GM23338 (cell line): Measurements from ENCODE around the gene KLHL40. TPM values are rescaled to one million over a fixed set of nuclear protein-coding genes. Genes with fewer than 3 reads are reported as not detected.

ENCODE experiments used
- CTCF ChIP-seq, 2 experiments: fragments of 200-600 bp in 1 of 2; sonication (generic) in 1 of 2; conservative IDR thresholded peaks; 2 replicates each; pipeline versions ENCODE4 v1.5.1 to v1.6.1; 2016 to 2017; ENCODE audit warnings: antibody characterized with exemption in 2 of 2, low read depth in 2 of 2, mild to moderate bottlenecking in 2 of 2, moderate library complexity in 1 of 2
- EZH2phosphoT487 ChIP-seq: fragments of 200-600 bp; sonication (generic); IDR thresholded peaks from one replicate; pipeline ENCODE4 v1.8.1; 2018; ENCODE audit warnings: antibody characterized with exemption; ENCODE audit not compliant: unreplicated experiment
- REST ChIP-seq: IDR thresholded peaks from one replicate; pipeline ENCODE4 v1.6.1; 2018; ENCODE audit warnings: antibody characterized with exemption; ENCODE audit not compliant: unreplicated experiment
- STAT1 ChIP-seq: IDR thresholded peaks from one replicate; pipeline ENCODE4 v1.6.1; 2016; ENCODE audit warnings: antibody characterized with exemption; ENCODE audit not compliant: unreplicated experiment
- ZNF114 ChIP-seq: fragments of 250-450 bp; sonication (Bioruptor Pico); IDR thresholded peaks from 2 replicates; pipeline ENCODE4 v1.5.0; 2020; ENCODE audit warnings: mild to moderate bottlenecking, moderate library complexity
- ZNF331 ChIP-seq: fragments of 250-450 bp; sonication (Bioruptor Pico); IDR thresholded peaks from 2 replicates; pipeline ENCODE4 v1.5.0; 2020; ENCODE audit warnings: low read depth, mild to moderate bottlenecking, moderate library complexity
- ZNF462 ChIP-seq: fragments of 250-450 bp; sonication (Bioruptor Pico); IDR thresholded peaks from 2 replicates; pipeline ENCODE4 v1.5.0; 2020; ENCODE audit warnings: mild to moderate bottlenecking, moderate library complexity
- polyA plus RNA-seq: library from polyadenylated mRNA; unstranded; fragments of >200 nt; fragmentation: Nextera tagmentation; extraction: Ambion mirVana; gene quantifications from 2 replicates; pipeline ENCODE4 v1.2.1, GENCODE V29; 2016
- total RNA-seq: library from RNA; depleted of rRNA; stranded (reverse); fragments of >200 nt; shearing (Covaris generic); gene quantifications from 2 replicates; pipeline ENCODE4 v1.2.3, GENCODE V29; 2014

The KLHL40 gene
- total and polyA plus RNA-seq, 2 experiments from 2014 or later: not detected

- TF ChIP-seq ZNF462 (CRISPR knock-in tag): no peak
- no peak for TF ChIP-seq EZH2phosphoT487
- TF ChIP-seq STAT1: no peak
- TF ChIP-seq ZNF331 (CRISPR knock-in tag): no peak
- TF ChIP-seq REST: no peak
- no peak for TF ChIP-seq CTCF (conservative IDR thresholded peaks at IDR 0.05; ENCODE audit: low read depth in 2 of 2)
- TF ChIP-seq ZNF114: no peak
Observed at GRCh38 chr3:42730706-42731420, 45.5 kb downstream of the KLHL40 start (continued).
